AG09319 (cell line): ENCODE measurements around the gene GRID1.

Experiments
- DNase-seq: peaks from one replicate; pipeline ENCODE4 v3.0.0-alpha.2; 2010; ENCODE audit warnings: low read depth; ENCODE audit errors: extremely low read depth
- CTCF ChIP-seq: IDR thresholded peaks from 2 replicates; pipeline ENCODE4 v1.5.1; 2011; ENCODE audit warnings: low read depth, mild to moderate bottlenecking, inconsistent platforms, low read length, moderate library complexity

The GRID1 gene

GRCh38 chr10:85916286-85916685 lies 450.3 kb downstream of the GRID1 start:
- no peak for TF ChIP-seq CTCF
- no peak for DNase-seq

- no peak for DNase-seq
- TF ChIP-seq CTCF, result no peak
Observed at GRCh38 chr10:85915245-85915846, 451.2 kb downstream of the GRID1 start.

- TF ChIP-seq CTCF, result no peak
- no peak for DNase-seq
Observed at GRCh38 chr10:85914720-85915119, 451.9 kb downstream of the GRID1 start.

- no peak for DNase-seq
- TF ChIP-seq CTCF, result no peak
Observed at GRCh38 chr10:85908462-85908861, 458.1 kb downstream of the GRID1 start.

GRCh38 chr10:85902051-85902450 lies 464.5 kb downstream of the GRID1 start:
- no peak for TF ChIP-seq CTCF
- DNase-seq, result no peak

- no peak for TF ChIP-seq CTCF
- DNase-seq, result no peak
Observed at GRCh38 chr10:85901599-85901998, 465.0 kb downstream of the GRID1 start.

GRCh38 chr10:85900487-85900886 lies 466.1 kb downstream of the GRID1 start:
- DNase-seq, result no peak
- no peak for TF ChIP-seq CTCF
